IPS-18a (cell line): Measurements from ENCODE around the gene TAF4.

ENCODE experiments used
- H3K27ac ChIP-seq: one replicate; pipeline ENCODE4 v1.5.1; 2013; ENCODE audit warnings: low read length
- H3K27me3 ChIP-seq: one replicate; pipeline ENCODE4 v1.6.1; 2013; ENCODE audit warnings: mild to moderate bottlenecking, low read length; ENCODE audit not compliant: control insufficient read depth, insufficient read depth
- H3K36me3 ChIP-seq: one replicate; pipeline ENCODE4 v1.6.1; 2013; ENCODE audit warnings: low read depth, low read length; ENCODE audit not compliant: control insufficient read depth
- H3K4me1 ChIP-seq: one replicate; pipeline ENCODE4 v1.6.1; 2013; ENCODE audit warnings: low read depth, low read length; ENCODE audit not compliant: control insufficient read depth
- H3K4me3 ChIP-seq: one replicate; pipeline ENCODE4 v1.5.1; 2013; ENCODE audit warnings: low read length
- H3K9ac ChIP-seq: one replicate; pipeline ENCODE4 v1.6.1; 2013; ENCODE audit warnings: mild to moderate bottlenecking, low read length, moderate library complexity
- H3K9me3 ChIP-seq: one replicate; pipeline ENCODE4 v1.6.1; 2013; ENCODE audit warnings: low read depth, low read length; ENCODE audit not compliant: control insufficient read depth

TAF4 gene

GRCh38 chr20:62030834-62031434 lies 34.7 kb downstream of the TAF4 start:
- no peaks in the 10 kb centered on the region for H3K9me3 ChIP-seq
- no peak overlapping the region for H3K9ac ChIP-seq
- H3K27ac ChIP-seq, result no peak overlapping the region
- H3K4me3 ChIP-seq, result no peak overlapping the region
- H3K27me3 ChIP-seq, result no peaks in the 10 kb centered on the region
- no peaks in the 10 kb centered on the region for H3K36me3 ChIP-seq
- H3K4me1 ChIP-seq, result peaks cover 14% of the 10 kb centered on the region

- H3K4me3 ChIP-seq, result no peak overlapping the region
- no peaks in the 10 kb centered on the region for H3K27me3 ChIP-seq
- no peak overlapping the region for H3K9ac ChIP-seq
- H3K27ac ChIP-seq, result no peak overlapping the region
- H3K9me3 ChIP-seq, result no peaks in the 10 kb centered on the region
- peaks cover 17% of the 10 kb centered on the region for H3K4me1 ChIP-seq
- no peaks in the 10 kb centered on the region for H3K36me3 ChIP-seq
These were observed 35.3 kb downstream of the TAF4 start for GRCh38 chr20:62030357-62030756.

GRCh38 chr20:62029949-62030348 lies 35.7 kb downstream of the TAF4 start:
- no peak overlapping the region for H3K27ac ChIP-seq

GRCh38 chr20:62029296-62029695 lies 36.4 kb downstream of the TAF4 start:
- Histone ChIP-seq H3K4me1 (peaks cover 17% of the 10 kb centered on the region), H3K27me3 (no peaks in the 10 kb centered on the region), H3K36me3 (no peaks in the 10 kb centered on the region), H3K9me3 (no peaks in the 10 kb centered on the region), H3K4me3 (no peak overlapping the region), H3K27ac (no peak overlapping the region), H3K9ac (no peak overlapping the region)

More at GRCh38 chr20:62029949-62030348, 35.7 kb downstream of the TAF4 start:
- Histone ChIP-seq H3K4me1 (peaks cover 17% of the 10 kb centered on the region), H3K36me3 (no peaks in the 10 kb centered on the region), H3K4me3 (no peak overlapping the region), H3K9me3 (no peaks in the 10 kb centered on the region), H3K27me3 (no peaks in the 10 kb centered on the region), H3K9ac (no peak overlapping the region)

- H3K27ac ChIP-seq, result no peak overlapping the region
- no peaks in the 10 kb centered on the region for H3K36me3 ChIP-seq
- H3K4me1 ChIP-seq, result peaks cover 17% of the 10 kb centered on the region
- H3K9me3 ChIP-seq, result no peaks in the 10 kb centered on the region
- H3K4me3 ChIP-seq, result no peak overlapping the region
- H3K27me3 ChIP-seq, result no peaks in the 10 kb centered on the region
- no peak overlapping the region for H3K9ac ChIP-seq
These were observed 37.3 kb downstream of the TAF4 start for GRCh38 chr20:62028384-62028783.

GRCh38 chr20:62027698-62028321 lies 37.9 kb downstream of the TAF4 start:
- peaks cover 17% of the 10 kb centered on the region for H3K4me1 ChIP-seq
- no peak overlapping the region for H3K27ac ChIP-seq
- no peaks in the 10 kb centered on the region for H3K9me3 ChIP-seq
- H3K9ac ChIP-seq, result no peak overlapping the region
- no peaks in the 10 kb centered on the region for H3K36me3 ChIP-seq
- H3K27me3 ChIP-seq, result no peaks in the 10 kb centered on the region
- H3K4me3 ChIP-seq, result no peak overlapping the region

- no peak overlapping the region for H3K9ac ChIP-seq
- no peak overlapping the region for H3K4me3 ChIP-seq
- no peaks in the 10 kb centered on the region for H3K36me3 ChIP-seq
- peaks cover 17% of the 10 kb centered on the region for H3K4me1 ChIP-seq
- no peaks in the 10 kb centered on the region for H3K27me3 ChIP-seq
- no peak overlapping the region for H3K27ac ChIP-seq
- H3K9me3 ChIP-seq, result no peaks in the 10 kb centered on the region
These were observed 38.6 kb downstream of the TAF4 start for GRCh38 chr20:62027116-62027515.

- no peak overlapping the region for H3K9ac ChIP-seq
- H3K4me3 ChIP-seq, result no peak overlapping the region
- H3K9me3 ChIP-seq, result no peaks in the 10 kb centered on the region
- H3K27me3 ChIP-seq, result no peaks in the 10 kb centered on the region
- H3K27ac ChIP-seq, result no peak overlapping the region
- H3K36me3 ChIP-seq, result no peaks in the 10 kb centered on the region
- H3K4me1 ChIP-seq, result peaks cover 14% of the 10 kb centered on the region
These were observed 39.2 kb downstream of the TAF4 start for GRCh38 chr20:62026564-62026856.

GRCh38 chr20:62025832-62026563 lies 39.7 kb downstream of the TAF4 start:
- no peak overlapping the region for H3K9ac ChIP-seq
- H3K4me1 ChIP-seq, result peaks cover 14% of the 10 kb centered on the region
- no peak overlapping the region for H3K27ac ChIP-seq
- H3K4me3 ChIP-seq, result no peak overlapping the region
- no peaks in the 10 kb centered on the region for H3K9me3 ChIP-seq
- H3K27me3 ChIP-seq, result no peaks in the 10 kb centered on the region
- no peaks in the 10 kb centered on the region for H3K36me3 ChIP-seq

- Histone ChIP-seq H3K27me3 (no peaks in the 10 kb centered on the region), H3K36me3 (no peaks in the 10 kb centered on the region), H3K9ac (no peak overlapping the region), H3K9me3 (no peaks in the 10 kb centered on the region), H3K27ac (no peak overlapping the region), H3K4me3 (no peak overlapping the region), H3K4me1 (peaks cover 14% of the 10 kb centered on the region)
These were observed 40.3 kb downstream of the TAF4 start for GRCh38 chr20:62025394-62025793.

GRCh38 chr20:62023935-62024334 lies 41.7 kb downstream of the TAF4 start:
- Histone ChIP-seq H3K9me3 (no peaks in the 10 kb centered on the region), H3K4me3 (no peak overlapping the region), H3K9ac (no peak overlapping the region), H3K27ac (no peak overlapping the region), H3K36me3 (no peaks in the 10 kb centered on the region), H3K27me3 (no peaks in the 10 kb centered on the region), H3K4me1 (peaks cover 14% of the 10 kb centered on the region)
